ENCODE results near the gene DOHH. TPM values are rescaled to one million over a fixed set of nuclear protein-coding genes. Genes with fewer than 3 reads are reported as not detected.
"Not testable (repeated sequence)": the region's sequence is repeated elsewhere in the genome, so short reads cannot be mapped to it uniquely, and the experiment has no call there.

Gene DOHH
- total RNA-seq, 3 donors from 2014 or later: 7.6 to 11.1 (median 10.4) TPM

GRCh38 chr19:3455960-3456601 lies 44.4 kb downstream of the DOHH start:
- peaks cover 6% of the 10 kb centered on the region for H3K36me3 ChIP-seq (ENCODE audit: low read depth)
- ATAC-seq: no peak
- no peak for TF ChIP-seq CTCF (IDR thresholded peaks at IDR 0.05)
- H3K4me3 ChIP-seq: no peak overlapping the region
- DNase-seq: no peak
- peaks cover 8% of the 10 kb centered on the region for H3K4me1 ChIP-seq (ENCODE audit: low read depth)
- intact Hi-C loops (cut with DNase I, micrococcal nuclease): no loop called here
- no peaks in the 10 kb centered on the region for H3K9me3 ChIP-seq

- Histone ChIP-seq H3K9me3 (no peaks in the 10 kb centered on the region), H3K4me1 (ENCODE audit: low read depth) (peaks cover 8% of the 10 kb centered on the region), H3K36me3 (ENCODE audit: low read depth) (peaks cover 6% of the 10 kb centered on the region), H3K4me3 (no peak overlapping the region)
- ATAC-seq: no peak
- DNase-seq: no peak
- TF ChIP-seq CTCF (IDR thresholded peaks at IDR 0.05): no peak
- intact Hi-C loops (cut with DNase I, micrococcal nuclease): no loop called here
Measured at GRCh38 chr19:3455393-3455955, 45.0 kb downstream of the DOHH start.

- Histone ChIP-seq H3K36me3 (ENCODE audit: low read depth) (peaks cover 6% of the 10 kb centered on the region), H3K9me3 (no peaks in the 10 kb centered on the region), H3K4me3 (no peak overlapping the region), H3K4me1 (ENCODE audit: low read depth) (peaks cover 8% of the 10 kb centered on the region)
- no peak for DNase-seq
- ATAC-seq: no peak
- intact Hi-C loops (cut with DNase I, micrococcal nuclease): no loop called here
- no peak for TF ChIP-seq CTCF (IDR thresholded peaks at IDR 0.05)
Measured at GRCh38 chr19:3454656-3455392, 45.6 kb downstream of the DOHH start.

GRCh38 chr19:3453840-3454239 lies 46.6 kb downstream of the DOHH start:
- ATAC-seq (no peak), DNase-seq (no peak)
- Histone ChIP-seq H3K4me1 (ENCODE audit: low read depth) (peaks cover 5% of the 10 kb centered on the region), H3K36me3 (ENCODE audit: low read depth) (peaks cover 6% of the 10 kb centered on the region), H3K4me3 (no peak overlapping the region), H3K9me3 (no peaks in the 10 kb centered on the region)
- TF ChIP-seq CTCF (IDR thresholded peaks at IDR 0.05): no peak
- intact Hi-C loops (cut with DNase I, micrococcal nuclease): no loop called here

- H3K4me1 ChIP-seq (ENCODE audit: low read depth); DNase-seq; H3K36me3 ChIP-seq (ENCODE audit: low read depth); intact Hi-C loops (cut with DNase I, micrococcal nuclease); H3K9me3 ChIP-seq; H3K4me3 ChIP-seq; ATAC-seq: not testable (repeated sequence)
Measured at GRCh38 chr19:3452942-3453214, 47.6 kb downstream of the DOHH start.

GRCh38 chr19:3452171-3452941 lies 48.1 kb downstream of the DOHH start:
- intact Hi-C loops (cut with DNase I, micrococcal nuclease): no loop called here
- Histone ChIP-seq H3K4me3 (no peak overlapping the region), H3K9me3 (no peaks in the 10 kb centered on the region), H3K4me1 (ENCODE audit: low read depth) (no peaks in the 10 kb centered on the region), H3K36me3 (ENCODE audit: low read depth) (peaks cover 6% of the 10 kb centered on the region)
- ATAC-seq: no peak
- no peak for DNase-seq
- TF ChIP-seq CTCF (IDR thresholded peaks at IDR 0.05): no peak
